DND-41 (cell line): ENCODE results near the gene PHF2.

Experiments
- ATAC-seq: fragments of 200-7000 bp; cut with Tn5 transposase; 3 replicates; pipeline ENCODE4 v1.9.1; 2021; ENCODE audit warnings: low read depth; ENCODE audit not compliant: insufficient read depth
- DNase-seq: peaks from one replicate; pipeline ENCODE4 v3.0.0-alpha.2; 2020
- H2AFZ ChIP-seq: 2 replicates; pipeline ENCODE4 v1.6.0; 2012; ENCODE audit warnings: low read depth, low read length
- H3K27ac ChIP-seq: 2 replicates; pipeline ENCODE4 v1.5.1; 2012; ENCODE audit warnings: low read length, inconsistent platforms
- H3K27me3 ChIP-seq: fragments of 200-600 bp; sonication (generic); 2 replicates; pipeline ENCODE4 v1.6.0; 2012; ENCODE audit warnings: low read length, mild to moderate bottlenecking, inconsistent platforms; ENCODE audit not compliant: insufficient read depth, poor library complexity
- H3K36me3 ChIP-seq: 2 replicates; pipeline ENCODE4 v1.5.1; 2012; ENCODE audit warnings: low read length, inconsistent platforms; ENCODE audit not compliant: insufficient read depth
- H3K4me1 ChIP-seq: 2 replicates; pipeline ENCODE4 v1.5.1; 2012; ENCODE audit warnings: mild to moderate bottlenecking, low read length; ENCODE audit not compliant: insufficient read depth
- H3K4me2 ChIP-seq: 2 replicates; pipeline ENCODE4 v1.6.0; 2012; ENCODE audit warnings: mild to moderate bottlenecking, moderate library complexity, low read length, inconsistent platforms; ENCODE audit not compliant: insufficient read depth
- H3K4me3 ChIP-seq, 2 experiments: fragments of 200-600 bp in 1 of 2; shearing (Covaris generic) in 1 of 2; 2 replicates each; pipeline ENCODE4 v1.5.1; 2012 to 2016; ENCODE audit warnings: inconsistent platforms in 2 of 2, low read length in 2 of 2, mild to moderate bottlenecking in 2 of 2, low read depth in 1 of 2, moderate library complexity in 1 of 2
- H3K79me2 ChIP-seq: 2 replicates; pipeline ENCODE4 v1.6.0; 2012; ENCODE audit warnings: low read length, inconsistent platforms; ENCODE audit not compliant: insufficient read depth
- H3K9ac ChIP-seq: 2 replicates; pipeline ENCODE4 v1.6.0; 2012; ENCODE audit warnings: low read depth, mild to moderate bottlenecking, inconsistent platforms, low read length, moderate library complexity
- H3K9me3 ChIP-seq: 2 replicates; pipeline ENCODE4 v1.5.1; 2012; ENCODE audit warnings: low read length, moderate library complexity, mild to moderate bottlenecking, inconsistent platforms; ENCODE audit not compliant: insufficient read depth, severe bottlenecking
- H4K20me1 ChIP-seq: 2 replicates; pipeline ENCODE4 v1.6.0; 2012; ENCODE audit warnings: low read length; ENCODE audit not compliant: insufficient read depth
- EZH2 ChIP-seq: IDR thresholded peaks from 3 replicates; pipeline ENCODE4 v1.6.1; 2012; ENCODE audit warnings: borderline replicate concordance, low read depth, mild to moderate bottlenecking, moderate library complexity, low read length, inconsistent platforms; ENCODE audit not compliant: severe bottlenecking
- TF ChIP-seq, protein P1 (sequence below): IDR thresholded peaks from 2 replicates; pipeline ENCODE4 v1.5.1; 2012; ENCODE audit warnings: borderline replicate concordance, low read length, moderate library complexity, mild to moderate bottlenecking; ENCODE audit not compliant: poor library complexity, severe bottlenecking; ENCODE audit errors: extremely low read depth

PHF2 gene

DNA sequence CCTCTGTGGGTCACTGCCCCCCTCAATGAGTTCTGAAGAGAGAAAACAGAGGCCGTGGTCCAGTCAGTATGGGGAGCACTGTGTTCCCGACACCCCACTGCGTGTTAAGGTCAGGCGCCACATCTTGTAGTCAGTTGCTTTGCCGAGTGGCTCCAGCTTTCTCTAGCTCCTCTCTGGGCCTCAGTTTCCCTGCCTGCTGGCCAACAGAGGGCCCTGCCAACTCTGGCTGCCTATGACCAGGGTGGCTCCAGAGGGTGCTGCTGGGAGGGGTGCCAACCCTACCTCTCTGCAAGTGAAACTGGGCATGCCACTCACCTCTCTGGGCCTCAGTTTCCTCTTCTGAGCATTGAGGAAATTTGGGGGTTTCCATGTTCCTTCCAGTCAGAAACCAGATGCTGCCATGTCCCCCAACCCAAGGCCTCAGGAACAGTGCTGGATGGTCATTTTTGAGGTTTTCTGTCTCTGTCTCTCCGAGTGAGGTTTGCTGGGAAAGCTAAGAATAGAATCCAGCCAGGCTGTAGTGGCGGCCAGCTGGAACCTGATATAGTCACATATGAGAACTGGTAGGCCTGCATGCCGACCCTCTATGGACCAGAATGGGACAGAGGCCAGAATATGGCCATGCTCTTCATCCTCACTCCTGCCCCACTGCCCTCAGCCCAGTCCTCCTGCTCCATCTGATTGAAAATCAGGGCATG lies 132.1 kb downstream of the PHF2 start:
- DNase-seq = no peak
- Histone ChIP-seq H4K20me1 (no peaks in the 10 kb centered on the region), H3K27me3 (no peaks in the 10 kb centered on the region), H3K27ac (no peak overlapping the region), H3K36me3 (no peaks in the 10 kb centered on the region), H3K4me2 (no peak overlapping the region), H3K9ac (no peak overlapping the region), H3K79me2 (no peaks in the 10 kb centered on the region), H3K9me3 (no peaks in the 10 kb centered on the region), H3K4me1 (no peaks in the 10 kb centered on the region), H3K4me3 (no peak overlapping the region), H2AFZ (no peak overlapping the region)
- ATAC-seq = no peak
- TF ChIP-seq EZH2 = no peak
- TF ChIP-seq, protein P1, sequence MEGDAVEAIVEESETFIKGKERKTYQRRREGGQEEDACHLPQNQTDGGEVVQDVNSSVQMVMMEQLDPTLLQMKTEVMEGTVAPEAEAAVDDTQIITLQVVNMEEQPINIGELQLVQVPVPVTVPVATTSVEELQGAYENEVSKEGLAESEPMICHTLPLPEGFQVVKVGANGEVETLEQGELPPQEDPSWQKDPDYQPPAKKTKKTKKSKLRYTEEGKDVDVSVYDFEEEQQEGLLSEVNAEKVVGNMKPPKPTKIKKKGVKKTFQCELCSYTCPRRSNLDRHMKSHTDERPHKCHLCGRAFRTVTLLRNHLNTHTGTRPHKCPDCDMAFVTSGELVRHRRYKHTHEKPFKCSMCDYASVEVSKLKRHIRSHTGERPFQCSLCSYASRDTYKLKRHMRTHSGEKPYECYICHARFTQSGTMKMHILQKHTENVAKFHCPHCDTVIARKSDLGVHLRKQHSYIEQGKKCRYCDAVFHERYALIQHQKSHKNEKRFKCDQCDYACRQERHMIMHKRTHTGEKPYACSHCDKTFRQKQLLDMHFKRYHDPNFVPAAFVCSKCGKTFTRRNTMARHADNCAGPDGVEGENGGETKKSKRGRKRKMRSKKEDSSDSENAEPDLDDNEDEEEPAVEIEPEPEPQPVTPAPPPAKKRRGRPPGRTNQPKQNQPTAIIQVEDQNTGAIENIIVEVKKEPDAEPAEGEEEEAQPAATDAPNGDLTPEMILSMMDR = no peak

DNA sequence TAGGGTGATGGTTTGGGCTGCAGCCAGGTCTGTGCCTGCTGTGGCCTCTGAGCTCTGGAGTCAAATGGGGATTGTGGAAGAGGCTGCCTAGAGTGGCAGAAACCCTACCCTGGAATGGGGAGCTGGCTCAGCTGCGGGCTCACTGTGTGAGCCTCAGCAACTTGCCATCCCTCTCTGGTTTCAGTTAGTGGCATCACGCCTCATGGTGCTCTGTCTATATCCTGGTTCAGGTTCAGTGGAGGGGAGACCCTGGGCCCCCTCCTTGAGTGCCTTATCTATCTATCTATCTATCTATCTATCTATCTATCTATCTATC lies 132.6 kb downstream of the PHF2 start:
- Histone ChIP-seq H3K4me1 (no peaks in the 10 kb centered on the region), H3K9ac (no peak overlapping the region), H3K27ac (no peak overlapping the region), H3K36me3 (no peaks in the 10 kb centered on the region), H2AFZ (no peak overlapping the region), H3K9me3 (no peaks in the 10 kb centered on the region), H3K4me3 (no peak overlapping the region), H3K27me3 (no peaks in the 10 kb centered on the region), H4K20me1 (no peaks in the 10 kb centered on the region), H3K4me2 (no peak overlapping the region), H3K79me2 (no peaks in the 10 kb centered on the region)
- DNase-seq (no peak), ATAC-seq (no peak)
- TF ChIP-seq, protein P1 = no peak
- no peak for TF ChIP-seq EZH2

DNA sequence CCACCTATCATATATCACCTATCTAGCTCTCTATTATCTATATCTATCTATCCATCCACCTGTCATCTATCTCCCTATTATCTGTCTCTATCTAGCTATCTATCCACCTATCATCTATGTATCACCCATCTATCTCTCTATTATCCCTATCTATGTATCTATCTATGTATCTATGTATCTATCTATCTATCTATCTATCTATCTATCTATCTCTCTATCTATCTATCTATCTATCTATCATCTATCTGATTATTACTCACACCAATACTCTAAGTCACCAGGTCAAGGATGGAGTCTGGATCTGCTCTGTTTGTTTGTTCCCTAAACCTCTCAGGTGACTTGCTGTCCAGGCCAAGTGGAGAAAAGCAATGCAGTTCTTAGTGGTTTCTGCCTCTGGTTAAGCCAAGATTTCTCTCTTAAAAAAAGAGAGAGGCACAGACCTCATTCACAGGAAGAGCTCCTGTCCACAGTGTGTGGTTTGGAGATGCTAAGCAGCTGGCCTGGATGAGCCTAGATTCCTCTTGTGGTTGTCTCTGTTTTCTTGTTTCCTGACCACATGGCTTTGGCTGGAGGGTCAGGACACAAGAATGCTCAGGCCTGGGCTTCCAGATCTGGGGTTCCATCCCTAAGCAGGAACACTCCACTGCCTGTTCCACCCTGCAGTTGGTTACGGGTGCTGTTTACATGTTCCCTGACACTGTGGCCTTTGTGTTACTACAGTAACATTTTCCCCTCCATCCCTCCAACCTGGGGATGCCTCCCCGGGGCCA lies 133.4 kb downstream of the PHF2 start:
- no peaks in the 10 kb centered on the region for H4K20me1 ChIP-seq
- ATAC-seq (no peak), DNase-seq (no peak)
- TF ChIP-seq, protein P1 = no peak
- no peak for TF ChIP-seq EZH2
- H3K4me1 ChIP-seq = no peaks in the 10 kb centered on the region
- H3K27me3 ChIP-seq = no peaks in the 10 kb centered on the region
- H3K27ac ChIP-seq = no peak overlapping the region
- H3K4me3 ChIP-seq = no peak overlapping the region
- no peaks in the 10 kb centered on the region for H3K9me3 ChIP-seq
- no peak overlapping the region for H3K4me2 ChIP-seq
- no peak overlapping the region for H3K9ac ChIP-seq
- H3K36me3 ChIP-seq = no peaks in the 10 kb centered on the region
- H3K79me2 ChIP-seq = no peaks in the 10 kb centered on the region
- no peak overlapping the region for H2AFZ ChIP-seq
